ENCODE measurements around the gene SWSAP1. TPM values are rescaled to one million over a fixed set of nuclear protein-coding genes. Genes with fewer than 3 reads are reported as not detected.

SWSAP1 gene
- total and polyA plus RNA-seq, 2 of the 8 experiments (the other 6 are each of a cell fraction or from before 2014, with no cell fraction given): 3.1 to 5.2 TPM

DNA sequence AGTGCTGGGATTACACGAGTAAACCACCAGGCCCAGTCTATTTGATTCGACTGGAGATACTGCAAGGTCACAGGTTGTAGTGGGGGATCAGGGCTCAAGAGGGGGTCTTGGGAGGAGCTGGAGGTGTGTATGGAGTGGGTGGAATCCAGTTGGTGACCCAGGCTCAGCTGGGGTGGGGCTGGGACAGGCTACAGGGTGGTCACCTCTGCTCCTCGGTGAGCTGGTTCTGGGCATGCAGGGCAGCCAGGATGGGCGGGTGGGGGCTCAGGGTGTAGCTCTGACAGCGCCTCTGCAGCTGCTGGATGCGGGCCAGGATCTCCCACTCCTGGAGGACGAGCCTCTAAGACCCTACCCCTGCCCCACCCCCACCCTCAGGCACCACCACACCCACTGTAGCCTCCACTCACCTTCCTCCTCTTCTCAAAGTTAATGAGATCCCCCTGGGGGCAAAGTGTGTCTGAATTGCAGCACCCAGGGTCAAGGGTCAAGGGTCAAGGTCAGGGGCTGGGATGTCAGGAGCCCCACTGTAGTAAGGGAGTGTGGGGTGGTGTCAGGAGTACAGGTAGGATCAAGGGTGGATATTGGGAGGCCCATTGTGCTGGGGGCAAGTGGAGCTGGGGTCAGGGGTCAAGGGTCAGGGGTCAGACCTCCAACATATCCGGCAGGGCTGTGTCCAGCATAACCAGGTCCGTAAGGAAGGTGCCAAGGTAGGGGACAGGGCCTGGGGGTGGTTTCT is 27.5 kb downstream of the SWSAP1 start (continued):
- TF ChIP-seq CHD1 (IDR thresholded peaks at IDR 0.05; ENCODE audit: low read depth, low read length): no peak
- TF ChIP-seq HDAC6 (IDR thresholded peaks at IDR 0.05; ENCODE audit: low read depth, low read length): no peak
- TF ChIP-seq TCF12 (IDR thresholded peaks at IDR 0.05; ENCODE audit: low read depth, low read length): no peak
- no peak for TF ChIP-seq SRF (IDR thresholded peaks at IDR 0.05; ENCODE audit: low read depth, low read length)
